A549 (cell line): Measurements from ENCODE around the gene TRIM69. TPM values are rescaled to one million over a fixed set of nuclear protein-coding genes. Genes with fewer than 3 reads are reported as not detected.

Experiments
- ATAC-seq, 2 experiments: fragments of 200-7000 bp in 1 of 2; fragments of >200 bp in 1 of 2; cut with Nextera tagmentation in 1 of 2; cut with Tn5 transposase in 1 of 2; 3 replicates each; pipeline versions ENCODE4 v1.8.0 to v1.9.1; 2018 to 2020; ENCODE audit warnings: mild to moderate bottlenecking in 1 of 2, moderate library complexity in 1 of 2
- CTCF ChIA-PET: fragments of 300-600 bp; sonication (Branson Sonifier 250); formaldehyde crosslinking; extraction: SDS; loops from one replicate; lab custom pipeline; 2021; ENCODE audit warnings: antibody characterized with exemption, inconsistent platforms; lab: Yijun Ruan, JAX
- POLR2A ChIA-PET: fragments of 350-600 bp; formaldehyde crosslinking; extraction: SDS; loops from one replicate; lab custom pipeline; 2021; ENCODE audit warnings: antibody characterized with exemption, inconsistent platforms; lab: Yijun Ruan, JAX
- DNase-seq, 2 experiments: peaks; one replicate each; pipeline versions ENCODE4 v3.0.0 to v3.0.0-alpha.2; 2011 to 2016; ENCODE audit warnings: low read depth in 1 of 2, low spot score in 1 of 2
- FAIRE-seq: peaks from 2 replicates; lab custom pipeline; 2011; peaks lifted over from hg19 to GRCh38; lab: Jason Lieb, UNC
- H3K27ac ChIP-seq, 2 experiments: fragments of >200 bp; sonication (Bioruptor Twin); formaldehyde crosslinking; 3 replicates each; pipeline ENCODE4 v1.5.1; 2016 to 2017
- H3K4me1 ChIP-seq: fragments of >200 bp; sonication (Bioruptor Twin); formaldehyde crosslinking; 3 replicates; pipeline ENCODE4 v1.6.1; 2016
- H3K4me2 ChIP-seq: fragments of >200 bp; sonication (Bioruptor Twin); formaldehyde crosslinking; 3 replicates; pipeline ENCODE4 v1.6.1; 2016
- H3K4me3 ChIP-seq: fragments of >200 bp; sonication (Bioruptor Twin); formaldehyde crosslinking; 3 replicates; pipeline ENCODE4 v1.5.1; 2016
- H3K9me3 ChIP-seq: fragments of >200 bp; sonication (Bioruptor Twin); formaldehyde crosslinking; 3 replicates; pipeline ENCODE4 v1.6.1; 2016
- ATOH8 ChIP-seq: fragments of 250-450 bp; sonication (Bioruptor Pico); IDR thresholded peaks from 2 replicates; pipeline ENCODE4 v1.5.0; 2020; ENCODE audit warnings: low read depth, mild to moderate bottlenecking, moderate library complexity
- BCL3 ChIP-seq: fragments of >200 bp; sonication (Bioruptor Twin); formaldehyde crosslinking; IDR thresholded peaks from 3 replicates; pipeline ENCODE4 v1.6.1; 2016
- CBX8 ChIP-seq: fragments of 200-600 bp; sonication (generic); IDR thresholded peaks from 2 replicates; pipeline ENCODE4 v1.6.1; 2016
- CEBPB ChIP-seq, 2 experiments: fragments of >200 bp in 1 of 2; sonication (Bioruptor Twin) in 1 of 2; formaldehyde crosslinking in 1 of 2; IDR thresholded peaks; 2 replicates each; pipeline ENCODE4 v1.6.1; 2012 to 2016
- CHD4 ChIP-seq: fragments of 200-600 bp; sonication (generic); IDR thresholded peaks from 2 replicates; pipeline ENCODE4 v1.6.1; 2016; ENCODE audit warnings: antibody characterized with exemption, mild to moderate bottlenecking, borderline replicate concordance
- CTCF ChIP-seq: fragments of >200 bp; sonication (Bioruptor Twin); formaldehyde crosslinking; IDR thresholded peaks from 3 replicates; pipeline ENCODE4 v1.5.1; 2016
- EP300 ChIP-seq, 2 experiments: fragments of >200 bp; sonication (Bioruptor Twin); formaldehyde crosslinking; IDR thresholded peaks; 2 replicates in 1 of 2; 3 replicates in 1 of 2; pipeline ENCODE4 v1.6.1; 2016 to 2017
- FOSB ChIP-seq: fragments of 250-450 bp; sonication (Bioruptor Pico); IDR thresholded peaks from 2 replicates; pipeline ENCODE4 v1.5.0; 2020; ENCODE audit warnings: mild to moderate bottlenecking, moderate library complexity
- FOSL2 ChIP-seq, 2 experiments: fragments of 450-650 bp in 1 of 2; fragments of >200 bp in 1 of 2; sonication (Bioruptor Twin) in 1 of 2; formaldehyde crosslinking; IDR thresholded peaks; 2 replicates each; pipeline versions ENCODE4 v1.5.0 to v1.6.1; 2016 to 2020; ENCODE audit warnings: mild to moderate bottlenecking in 1 of 2, moderate library complexity in 1 of 2
- HDAC2 ChIP-seq: fragments of 200-600 bp; sonication (generic); IDR thresholded peaks from 2 replicates; pipeline ENCODE4 v1.6.1; 2016
- HOXB5 ChIP-seq: fragments of 250-450 bp; sonication (Bioruptor Pico); IDR thresholded peaks from 2 replicates; pipeline ENCODE4 v1.5.0; 2020; ENCODE audit warnings: mild to moderate bottlenecking, moderate library complexity
- JUN ChIP-seq, 2 experiments: fragments of >200 bp; sonication (Bioruptor Twin); formaldehyde crosslinking; IDR thresholded peaks; 2 replicates in 1 of 2; 3 replicates in 1 of 2; pipeline ENCODE4 v1.6.1; 2016 to 2017
- JUNB ChIP-seq: fragments of >200 bp; sonication (Bioruptor Twin); formaldehyde crosslinking; IDR thresholded peaks from 2 replicates; pipeline ENCODE4 v1.6.1; 2016
- KDM1A ChIP-seq: fragments of 200-600 bp; sonication (generic); IDR thresholded peaks from 2 replicates; pipeline ENCODE4 v1.6.1; 2016; ENCODE audit warnings: low read depth, mild to moderate bottlenecking
- MAX ChIP-seq: IDR thresholded peaks from 2 replicates; pipeline ENCODE4 v1.6.1; 2012
- NPAS2 ChIP-seq: fragments of 250-450 bp; sonication (Bioruptor Pico); IDR thresholded peaks from 2 replicates; pipeline ENCODE4 v1.8.0; 2022; ENCODE audit warnings: mild to moderate bottlenecking, moderate library complexity, borderline replicate concordance
- PBX3 ChIP-seq: IDR thresholded peaks from 2 replicates; pipeline ENCODE4 v1.6.1; 2012
- PHF8 ChIP-seq: fragments of 200-600 bp; sonication (generic); IDR thresholded peaks from 2 replicates; pipeline ENCODE4 v1.6.1; 2016; ENCODE audit warnings: low read depth, mild to moderate bottlenecking, antibody characterized with exemption, moderate library complexity, borderline replicate concordance
- POLR2AphosphoS2 ChIP-seq: conservative IDR thresholded peaks from 2 replicates; pipeline ENCODE4 v1.6.1; 2012; ENCODE audit warnings: low read length, improper control_type of control experiment, inconsistent platforms
- RAD21 ChIP-seq, 2 experiments: fragments of >200 bp in 1 of 2; sonication (Bioruptor Twin) in 1 of 2; formaldehyde crosslinking in 1 of 2; IDR thresholded peaks in 1 of 2; conservative IDR thresholded peaks in 1 of 2; 2 replicates in 1 of 2; 3 replicates in 1 of 2; pipeline ENCODE4 v1.6.1; 2012 to 2018; ENCODE audit warnings: inconsistent platforms in 1 of 2
- RCOR1 ChIP-seq: fragments of 150-350 bp; IDR thresholded peaks from 2 replicates; pipeline ENCODE4 v1.6.1; 2014; ENCODE audit warnings: antibody characterized with exemption, low read length, low read depth
- RFX5 ChIP-seq: fragments of 450-650 bp; IDR thresholded peaks from 2 replicates; pipeline ENCODE4 v1.7.1; 2014; ENCODE audit warnings: antibody characterized with exemption, mild to moderate bottlenecking, moderate library complexity
- RNF2 ChIP-seq: fragments of 200-600 bp; sonication (generic); IDR thresholded peaks from 2 replicates; pipeline ENCODE4 v1.6.1; 2016; ENCODE audit warnings: low read depth, mild to moderate bottlenecking, antibody characterized with exemption, moderate library complexity, borderline replicate concordance
- TFCP2L1 ChIP-seq: fragments of 250-450 bp; sonication (Bioruptor Pico); IDR thresholded peaks from 2 replicates; pipeline ENCODE4 v1.5.0; 2021; ENCODE audit warnings: mild to moderate bottlenecking
- ZNF302 ChIP-seq: fragments of 250-450 bp; sonication (Bioruptor Pico); IDR thresholded peaks from 2 replicates; pipeline ENCODE4 v1.9.0; 2021; ENCODE audit warnings: inconsistent platforms, mild to moderate bottlenecking, moderate library complexity
- WGBS: methylation state at CpG from one replicate; pipeline ENCODE4 v1.1.6; 2017; ENCODE audit errors: missing lambda C conversion rate; 5-methylcytosine and 5-hydroxymethylcytosine counted together
- polyA plus RNA-seq, 4 experiments: library from polyadenylated mRNA; depleted of rRNA in 3 of 4; stranded (reverse); fragments of >200 nt; fragmentation: RNase III in 1 of 4; extraction: RNeasy Plus Mini Kit Qiagen cat#74134 plus additional on column Dnase treatment in 1 of 4; gene quantifications; 2 replicates in 3 of 4; 3 replicates in 1 of 4; pipeline ENCODE4 v1.2.3, GENCODE V29; 2011 to 2017

Gene TRIM69
- polyA plus RNA-seq, 2 of the 4 experiments (the other 2 are of a cell fraction): 9.0 to 10.4 TPM

GRCh38 chr15:44810237-44810636 is 73.9 kb downstream of the TRIM69 start:
- POLR2A ChIA-PET: no interaction called here
- FAIRE-seq (no peak), ATAC-seq (no peak), DNase-seq (no peak)
- no peaks in the 10 kb centered on the region for H3K9me3 ChIP-seq
- no peak overlapping the region for H3K27ac ChIP-seq
- H3K4me2 ChIP-seq: no peak overlapping the region
- TF ChIP-seq RCOR1 (no peak), BCL3 (no peak), CBX8 (no peak), FOSL2 (IDR thresholded peaks at IDR 0.05) (no peak), FOSL2 (CRISPR knock-in tag; IDR thresholded peaks at IDR 0.05) (no peak), EP300 (IDR thresholded peaks at IDR 0.05) (no peak), PBX3 (no peak), MAX (no peak), TFCP2L1 (no peak), CHD4 (no peak), CTCF (no peak), JUNB (no peak), HDAC2 (no peak), KDM1A (no peak), POLR2AphosphoS2 (no peak), RNF2 (no peak), HOXB5 (CRISPR knock-in tag) (no peak), ZNF302 (no peak), RAD21 (conservative IDR thresholded peaks at IDR 0.05 in 1 of 2, IDR thresholded peaks at IDR 0.05 in 1 of 2) (no peak), PHF8 (no peak)
- 60% methylated on average over 5 of the region's 10 CpGs for WGBS
- CTCF ChIA-PET: no interaction called here
- no peak overlapping the region for H3K4me3 ChIP-seq
- H3K4me1 ChIP-seq: peaks cover 7% of the 10 kb centered on the region; the same call in 1 of the 3 replicates

- no peaks in the 10 kb centered on the region for H3K9me3 ChIP-seq
- H3K4me1 ChIP-seq: peaks cover 7% of the 10 kb centered on the region; the same call in 1 of the 3 replicates
- peak overlapping the region; percentile 48; the same call in 2 of the 3 replicates for H3K4me2 ChIP-seq
- TF ChIP-seq TFCP2L1 (no peak), RAD21 (conservative IDR thresholded peaks at IDR 0.05 in 1 of 2, IDR thresholded peaks at IDR 0.05 in 1 of 2) (no peak), FOSB (no peak), JUN (IDR thresholded peaks at IDR 0.05) (no peak), RFX5 (no peak), NPAS2 (CRISPR knock-in tag) (no peak), CEBPB (IDR thresholded peaks at IDR 0.05) (no peak), BCL3 (no peak), ATOH8 (CRISPR knock-in tag) (no peak)
- POLR2A ChIA-PET: no interaction called here
- WGBS: 14% methylated on average over 3 of the region's 3 CpGs
- no peak overlapping the region for H3K27ac ChIP-seq
- CTCF ChIA-PET: interaction anchor here (1.2 kb wide), 1 partner anchor 42 kb away, joined by 3 read pairs; no protein-coding TSS in a partner anchor
- DNase-seq (peak in 1 of 2 experiments; percentile 13), ATAC-seq (no peak; a peak in 1 of 6 replicates), FAIRE-seq (no peak)
- no peak overlapping the region for H3K4me3 ChIP-seq
Measured at GRCh38 chr15:44811337-44811736, 75.0 kb downstream of the TRIM69 start.
